Liver (tissue), 3 donors: ENCODE measurements around the gene SMIM44.

Source experiments
- CTCF ChIP-seq: fragments of 150-350 bp; IDR thresholded peaks from 2 replicates; pipeline ENCODE4 v1.5.1; 2017; ENCODE audit warnings: improper control_type of control experiment, low read depth, low read length; ENCODE audit not compliant: missing input control
- GABPA ChIP-seq, 2 donors: IDR thresholded peaks in 1 of 2; conservative IDR thresholded peaks in 1 of 2; 2 replicates each; pipeline ENCODE4 v1.6.1; 2016; ENCODE audit warnings: antibody characterized with exemption in 2 of 2, mild to moderate bottlenecking in 1 of 2, moderate library complexity in 1 of 2
- REST ChIP-seq: IDR thresholded peaks from 2 replicates; pipeline ENCODE4 v1.6.1; 2016; ENCODE audit warnings: antibody characterized with exemption, mild to moderate bottlenecking
- donor health status: healthy.
- donor health status: healthy.

- no peak for TF ChIP-seq REST
- no peak for TF ChIP-seq GABPA (IDR thresholded peaks at IDR 0.05 in 1 of 2, conservative IDR thresholded peaks at IDR 0.05 in 1 of 2)
- no peak for TF ChIP-seq CTCF
These were observed 6.4 kb downstream of the SMIM44 start for GRCh38 chr19:3476830-3477229.
